Measurements from ENCODE around the gene PRKCQ. TPM values are rescaled to one million over a fixed set of nuclear protein-coding genes. Genes with fewer than 3 reads are reported as not detected.

The PRKCQ gene
- total RNA-seq, 6 experiments from 2014 or later = not detected

DNA sequence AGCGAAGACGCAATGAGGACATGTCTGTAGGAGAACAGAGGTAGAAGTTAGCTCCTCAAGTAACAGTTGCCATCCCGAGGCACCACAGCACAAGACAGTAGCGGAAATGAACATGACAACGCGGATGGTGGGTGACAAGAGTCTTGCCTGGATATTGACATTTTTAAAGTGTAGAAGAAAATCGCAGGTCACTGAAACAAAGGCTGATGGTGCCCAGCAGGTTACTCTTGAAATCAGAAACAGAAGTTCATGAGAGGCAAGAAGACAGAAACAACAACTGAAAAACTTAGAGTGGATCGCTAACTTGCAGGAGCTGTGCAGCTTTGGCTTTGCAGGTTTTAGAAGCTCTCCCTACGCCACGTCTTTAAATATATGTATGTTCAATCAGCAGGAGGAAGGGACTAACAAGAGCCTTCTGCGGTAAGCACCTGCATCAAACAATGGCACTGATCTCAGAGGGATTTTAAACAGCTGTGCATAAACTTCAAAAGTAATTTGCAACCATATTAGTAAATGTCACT is 1.8 kb downstream of the PRKCQ start:
- peaks cover 14% of the 10 kb centered on the region for H3K27me3 Mint-ChIP-seq (ENCODE audit: insufficient read depth)
- no peaks in the 10 kb centered on the region for H3K36me3 Mint-ChIP-seq (ENCODE audit: low read depth)
- H3K27ac Mint-ChIP-seq = no peak overlapping the region
- TF ChIP-seq, protein P1, sequence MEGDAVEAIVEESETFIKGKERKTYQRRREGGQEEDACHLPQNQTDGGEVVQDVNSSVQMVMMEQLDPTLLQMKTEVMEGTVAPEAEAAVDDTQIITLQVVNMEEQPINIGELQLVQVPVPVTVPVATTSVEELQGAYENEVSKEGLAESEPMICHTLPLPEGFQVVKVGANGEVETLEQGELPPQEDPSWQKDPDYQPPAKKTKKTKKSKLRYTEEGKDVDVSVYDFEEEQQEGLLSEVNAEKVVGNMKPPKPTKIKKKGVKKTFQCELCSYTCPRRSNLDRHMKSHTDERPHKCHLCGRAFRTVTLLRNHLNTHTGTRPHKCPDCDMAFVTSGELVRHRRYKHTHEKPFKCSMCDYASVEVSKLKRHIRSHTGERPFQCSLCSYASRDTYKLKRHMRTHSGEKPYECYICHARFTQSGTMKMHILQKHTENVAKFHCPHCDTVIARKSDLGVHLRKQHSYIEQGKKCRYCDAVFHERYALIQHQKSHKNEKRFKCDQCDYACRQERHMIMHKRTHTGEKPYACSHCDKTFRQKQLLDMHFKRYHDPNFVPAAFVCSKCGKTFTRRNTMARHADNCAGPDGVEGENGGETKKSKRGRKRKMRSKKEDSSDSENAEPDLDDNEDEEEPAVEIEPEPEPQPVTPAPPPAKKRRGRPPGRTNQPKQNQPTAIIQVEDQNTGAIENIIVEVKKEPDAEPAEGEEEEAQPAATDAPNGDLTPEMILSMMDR (IDR thresholded peaks at IDR 0.05) = no peak
- no peak overlapping the region for H3K4me3 Mint-ChIP-seq
- H3K4me1 Mint-ChIP-seq (ENCODE audit: low read depth) = peaks cover 5% of the 10 kb centered on the region; the same call in 1 of the 2 replicates
- DNase-seq = no peak
- H3K9me3 Mint-ChIP-seq = no peaks in the 10 kb centered on the region

DNA sequence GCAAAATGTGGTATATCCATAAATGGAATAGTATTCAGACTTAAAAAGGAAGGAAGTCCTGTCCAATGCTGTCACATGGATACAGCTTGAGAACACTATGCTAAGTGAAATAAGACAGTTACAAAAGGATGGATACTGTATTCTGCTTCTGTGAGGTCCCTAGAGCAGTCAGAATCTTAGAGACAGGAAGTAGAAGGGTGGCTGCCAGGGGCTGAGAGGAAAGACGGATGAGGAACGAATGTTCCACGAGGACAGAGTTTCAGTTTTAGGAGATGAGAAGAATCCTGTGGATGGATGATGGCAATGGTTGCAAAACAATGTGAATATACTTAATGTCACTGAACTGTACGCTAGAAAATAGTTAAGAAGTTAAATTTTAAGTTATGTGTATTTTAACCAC is 3.8 kb downstream of the PRKCQ start:
- DNase-seq = no peak
- Mint-ChIP-seq H3K27me3 (ENCODE audit: insufficient read depth) (peaks cover 14% of the 10 kb centered on the region), H3K4me1 (ENCODE audit: low read depth) (peaks cover 5% of the 10 kb centered on the region; the same call in 1 of the 2 replicates), H3K9me3 (no peaks in the 10 kb centered on the region), H3K4me3 (no peak overlapping the region), H3K27ac (no peak overlapping the region), H3K36me3 (ENCODE audit: low read depth) (no peaks in the 10 kb centered on the region)
- TF ChIP-seq, protein P1 (IDR thresholded peaks at IDR 0.05) = no peak

DNA sequence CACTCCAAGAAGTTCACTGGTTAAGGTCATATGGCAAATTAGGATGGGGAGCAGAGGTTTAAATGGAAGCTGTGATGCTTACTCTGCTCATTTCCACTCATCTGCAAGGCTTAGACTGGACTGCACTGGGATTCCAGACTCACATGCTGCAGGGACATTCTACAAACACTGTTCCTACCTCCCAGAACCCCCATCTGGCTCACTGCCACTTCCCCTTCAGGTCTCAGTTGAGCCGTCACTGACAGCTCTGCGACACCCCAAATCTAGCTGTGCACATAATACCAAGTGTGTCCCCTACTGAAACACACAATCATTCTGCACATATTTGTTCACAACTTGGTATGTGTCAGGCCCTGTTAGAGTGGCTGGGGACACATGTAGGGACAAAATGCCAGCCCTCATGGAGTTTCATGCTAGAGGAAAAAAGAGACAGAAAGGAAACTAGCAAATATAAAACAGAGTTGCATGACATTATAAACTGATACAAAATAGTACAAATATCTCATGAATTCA is 5.4 kb downstream of the PRKCQ start:
- H3K27ac Mint-ChIP-seq = no peak overlapping the region
- no peaks in the 10 kb centered on the region for H3K4me1 Mint-ChIP-seq (ENCODE audit: low read depth)
- DNase-seq = no peak
- TF ChIP-seq, protein P1 (IDR thresholded peaks at IDR 0.05) = no peak
- no peak overlapping the region for H3K4me3 Mint-ChIP-seq
- no peaks in the 10 kb centered on the region for H3K36me3 Mint-ChIP-seq (ENCODE audit: low read depth)
- peaks cover 17% of the 10 kb centered on the region for H3K27me3 Mint-ChIP-seq (ENCODE audit: insufficient read depth)
- H3K9me3 Mint-ChIP-seq = no peaks in the 10 kb centered on the region

DNA sequence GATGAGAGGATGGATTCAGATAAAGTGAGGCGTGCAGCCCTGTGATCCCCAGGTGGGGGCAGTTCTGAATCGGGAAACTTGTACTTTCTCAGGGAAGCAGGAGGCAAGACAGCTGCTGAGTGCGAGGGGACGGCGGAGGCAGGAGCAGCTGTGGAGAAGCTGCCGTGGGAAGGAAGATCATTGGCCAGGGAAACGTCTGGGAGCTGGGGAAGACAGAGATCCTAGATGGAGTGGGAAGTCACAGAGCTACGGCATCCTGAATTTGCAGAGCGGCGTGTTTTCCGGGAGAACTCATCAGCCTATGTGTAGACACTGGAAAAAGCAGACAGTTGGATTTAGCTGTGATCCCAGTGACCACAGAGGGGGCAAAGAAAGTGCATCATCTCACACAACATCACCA is 9.2 kb downstream of the PRKCQ start:
- no peaks in the 10 kb centered on the region for H3K9me3 Mint-ChIP-seq
- no peak overlapping the region for H3K4me3 Mint-ChIP-seq
- H3K36me3 Mint-ChIP-seq (ENCODE audit: low read depth) = no peaks in the 10 kb centered on the region
- TF ChIP-seq, protein P1 (IDR thresholded peaks at IDR 0.05) = no peak
- no peak for DNase-seq
- H3K4me1 Mint-ChIP-seq (ENCODE audit: low read depth) = no peaks in the 10 kb centered on the region
- H3K27me3 Mint-ChIP-seq (ENCODE audit: insufficient read depth) = peaks cover 12% of the 10 kb centered on the region
- H3K27ac Mint-ChIP-seq = no peak overlapping the region

DNA sequence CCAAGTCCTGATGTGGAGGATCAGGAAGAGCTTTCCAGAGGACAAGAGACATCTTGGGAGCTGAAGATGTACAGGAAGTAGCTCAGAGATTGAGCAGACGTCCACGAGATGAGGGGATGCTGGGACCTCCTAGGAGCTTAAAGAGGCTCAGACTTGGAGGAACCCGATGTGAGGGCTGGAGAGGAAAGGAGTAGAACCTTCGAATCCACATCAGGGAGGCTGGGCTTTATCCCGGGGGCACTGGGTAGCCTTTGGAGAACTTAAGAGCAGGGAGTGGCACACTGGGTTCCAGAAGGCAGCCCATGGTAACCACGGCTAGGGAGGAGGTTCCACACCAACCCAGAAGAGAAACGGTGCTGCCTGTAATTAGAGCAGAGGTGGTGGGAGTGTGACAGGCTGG is 10.8 kb downstream of the PRKCQ start:
- Mint-ChIP-seq H3K4me1 (ENCODE audit: low read depth) (no peaks in the 10 kb centered on the region), H3K27ac (no peak overlapping the region), H3K9me3 (no peaks in the 10 kb centered on the region), H3K4me3 (no peak overlapping the region), H3K36me3 (ENCODE audit: low read depth) (no peaks in the 10 kb centered on the region), H3K27me3 (ENCODE audit: insufficient read depth) (peaks cover 12% of the 10 kb centered on the region)
- no peak for DNase-seq
- TF ChIP-seq, protein P1 (IDR thresholded peaks at IDR 0.05) = no peak
